DOHH2 (cell line): ENCODE results near the gene CRTAP.
A peak's percentile ranks its signal among the peaks of the same experiment; 100 is the strongest.

Source experiments
- H3F3A ChIP-seq: fragments of 200-600 bp; sonication (generic), shearing (Covaris generic); 2 replicates; pipeline ENCODE4 v1.6.0; 2016; ENCODE audit warnings: antibody characterized with exemption, mild to moderate bottlenecking; ENCODE audit not compliant: control insufficient read depth, insufficient read depth
- H3K27ac ChIP-seq: fragments of 200-600 bp; sonication (generic); 2 replicates; pipeline ENCODE4 v1.5.1; 2014; ENCODE audit warnings: low read depth, mild to moderate bottlenecking, low read length, moderate library complexity
- H3K27me3 ChIP-seq: fragments of 200-600 bp; sonication (generic); 2 replicates; pipeline ENCODE4 v1.6.1; 2014; ENCODE audit warnings: mild to moderate bottlenecking, low read length, mixed read lengths; ENCODE audit not compliant: control insufficient read depth
- H3K36me3 ChIP-seq: fragments of 200-600 bp; sonication (generic); 2 replicates; pipeline ENCODE4 v1.6.1; 2014; ENCODE audit warnings: mild to moderate bottlenecking, low read length, moderate library complexity, mixed read lengths; ENCODE audit not compliant: control insufficient read depth
- H3K4me1 ChIP-seq: fragments of 200-600 bp; sonication (generic); 2 replicates; pipeline ENCODE4 v1.6.1; 2014; ENCODE audit warnings: mild to moderate bottlenecking, low read length, mixed read lengths; ENCODE audit not compliant: control insufficient read depth
- H3K4me2 ChIP-seq: fragments of 200-600 bp; sonication (generic); 2 replicates; pipeline ENCODE4 v1.6.0; 2014; ENCODE audit warnings: mild to moderate bottlenecking, low read length, moderate library complexity
- H3K4me3 ChIP-seq: fragments of 200-600 bp; sonication (generic); 2 replicates; pipeline ENCODE4 v1.5.1; 2014; ENCODE audit warnings: mild to moderate bottlenecking, low read length, mixed read lengths
- H3K79me2 ChIP-seq: fragments of 200-600 bp; sonication (generic); 2 replicates; pipeline ENCODE4 v1.6.1; 2014; ENCODE audit warnings: mild to moderate bottlenecking, low read length, mixed read lengths; ENCODE audit not compliant: control insufficient read depth
- H3K9me2 ChIP-seq: fragments of 200-600 bp; sonication (generic); replicated peaks from 2 replicates; pipeline ENCODE4 v1.6.1; 2014; ENCODE audit warnings: mild to moderate bottlenecking, low read length, mixed read lengths; ENCODE audit not compliant: control insufficient read depth
- H3K9me3 ChIP-seq: fragments of 200-600 bp; sonication (generic); 2 replicates; pipeline ENCODE4 v1.6.1; 2014; ENCODE audit warnings: antibody characterized with exemption, low read length, mixed read lengths; ENCODE audit not compliant: control insufficient read depth, insufficient read depth
- H4K20me1 ChIP-seq: fragments of 200-600 bp; sonication (generic); 2 replicates; pipeline ENCODE4 v1.6.0; 2014; ENCODE audit warnings: low read depth, mild to moderate bottlenecking, antibody characterized with exemption, low read length, moderate library complexity; ENCODE audit not compliant: control insufficient read depth, insufficient read depth
- EZH2phosphoT487 ChIP-seq: fragments of 200-600 bp; sonication (generic); IDR thresholded peaks from 2 replicates; pipeline ENCODE4 v1.6.1; 2017; ENCODE audit warnings: borderline replicate concordance, mild to moderate bottlenecking, antibody characterized with exemption, low read length, moderate library complexity, mixed read lengths
- TF ChIP-seq, protein P1 (sequence below): fragments of 200-600 bp; sonication (generic); IDR thresholded peaks from one replicate; pipeline ENCODE4 v1.5.1; 2014; ENCODE audit warnings: antibody characterized with exemption, mild to moderate bottlenecking, low read depth, low read length; ENCODE audit not compliant: poor library complexity, severe bottlenecking

The CRTAP gene

DNA sequence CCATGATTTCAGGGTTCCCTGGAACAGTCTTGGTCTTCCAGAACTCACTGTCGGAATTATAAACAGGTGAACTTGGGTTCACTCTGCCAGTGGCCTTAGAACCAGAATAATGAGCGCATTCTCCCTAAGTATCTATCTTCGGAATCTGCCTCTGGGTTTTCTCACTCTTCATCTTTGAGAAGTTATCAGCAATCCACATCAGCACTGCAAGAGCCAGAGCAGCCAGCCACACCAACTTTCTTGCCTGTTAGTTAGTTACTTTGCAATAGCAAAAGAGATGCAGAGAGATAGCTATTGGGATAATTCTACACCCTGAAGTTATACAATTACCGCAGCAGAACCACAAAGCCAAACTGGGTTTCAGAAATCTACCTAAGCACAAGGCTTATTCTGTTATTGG is 42.6 kb upstream of the CRTAP start:
- no peak for TF ChIP-seq EZH2phosphoT487
- TF ChIP-seq, protein P1, sequence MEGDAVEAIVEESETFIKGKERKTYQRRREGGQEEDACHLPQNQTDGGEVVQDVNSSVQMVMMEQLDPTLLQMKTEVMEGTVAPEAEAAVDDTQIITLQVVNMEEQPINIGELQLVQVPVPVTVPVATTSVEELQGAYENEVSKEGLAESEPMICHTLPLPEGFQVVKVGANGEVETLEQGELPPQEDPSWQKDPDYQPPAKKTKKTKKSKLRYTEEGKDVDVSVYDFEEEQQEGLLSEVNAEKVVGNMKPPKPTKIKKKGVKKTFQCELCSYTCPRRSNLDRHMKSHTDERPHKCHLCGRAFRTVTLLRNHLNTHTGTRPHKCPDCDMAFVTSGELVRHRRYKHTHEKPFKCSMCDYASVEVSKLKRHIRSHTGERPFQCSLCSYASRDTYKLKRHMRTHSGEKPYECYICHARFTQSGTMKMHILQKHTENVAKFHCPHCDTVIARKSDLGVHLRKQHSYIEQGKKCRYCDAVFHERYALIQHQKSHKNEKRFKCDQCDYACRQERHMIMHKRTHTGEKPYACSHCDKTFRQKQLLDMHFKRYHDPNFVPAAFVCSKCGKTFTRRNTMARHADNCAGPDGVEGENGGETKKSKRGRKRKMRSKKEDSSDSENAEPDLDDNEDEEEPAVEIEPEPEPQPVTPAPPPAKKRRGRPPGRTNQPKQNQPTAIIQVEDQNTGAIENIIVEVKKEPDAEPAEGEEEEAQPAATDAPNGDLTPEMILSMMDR = no peak
- H3K4me2 ChIP-seq = no peak overlapping the region
- peaks cover 2% of the 10 kb centered on the region; the same call in 1 of the 2 replicates for H3K36me3 ChIP-seq
- H3K4me3 ChIP-seq = no peak overlapping the region
- H4K20me1 ChIP-seq = no peaks in the 10 kb centered on the region
- no peaks in the 10 kb centered on the region for H3K9me3 ChIP-seq
- no peaks in the 10 kb centered on the region for H3F3A ChIP-seq
- H3K27ac ChIP-seq = no peak overlapping the region
- no peaks in the 10 kb centered on the region for H3K27me3 ChIP-seq
- no peaks in the 10 kb centered on the region for H3K9me2 ChIP-seq
- H3K4me1 ChIP-seq = no peaks in the 10 kb centered on the region
- no peaks in the 10 kb centered on the region for H3K79me2 ChIP-seq

DNA sequence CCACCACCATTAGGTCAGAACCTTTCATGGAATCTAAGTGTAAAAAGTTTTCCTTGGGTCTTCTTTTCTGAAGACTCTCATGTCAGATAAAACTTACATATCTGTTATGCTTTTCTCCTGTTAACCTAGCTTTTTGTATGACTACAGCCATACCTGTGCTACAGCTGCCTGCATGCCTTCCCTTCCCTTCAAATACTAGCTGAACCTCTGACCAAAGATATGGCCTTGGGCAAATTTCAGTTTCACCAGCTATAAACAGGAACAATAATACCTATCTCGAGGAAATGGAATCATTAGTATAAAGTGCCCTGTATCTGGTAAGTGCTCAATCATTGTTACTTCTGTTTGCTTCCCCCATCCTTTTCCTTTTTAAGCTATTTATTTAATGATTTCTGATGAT is 41.9 kb upstream of the CRTAP start:
- Histone ChIP-seq H4K20me1 (no peaks in the 10 kb centered on the region), H3K36me3 (peaks cover 2% of the 10 kb centered on the region; the same call in 1 of the 2 replicates)

DNA sequence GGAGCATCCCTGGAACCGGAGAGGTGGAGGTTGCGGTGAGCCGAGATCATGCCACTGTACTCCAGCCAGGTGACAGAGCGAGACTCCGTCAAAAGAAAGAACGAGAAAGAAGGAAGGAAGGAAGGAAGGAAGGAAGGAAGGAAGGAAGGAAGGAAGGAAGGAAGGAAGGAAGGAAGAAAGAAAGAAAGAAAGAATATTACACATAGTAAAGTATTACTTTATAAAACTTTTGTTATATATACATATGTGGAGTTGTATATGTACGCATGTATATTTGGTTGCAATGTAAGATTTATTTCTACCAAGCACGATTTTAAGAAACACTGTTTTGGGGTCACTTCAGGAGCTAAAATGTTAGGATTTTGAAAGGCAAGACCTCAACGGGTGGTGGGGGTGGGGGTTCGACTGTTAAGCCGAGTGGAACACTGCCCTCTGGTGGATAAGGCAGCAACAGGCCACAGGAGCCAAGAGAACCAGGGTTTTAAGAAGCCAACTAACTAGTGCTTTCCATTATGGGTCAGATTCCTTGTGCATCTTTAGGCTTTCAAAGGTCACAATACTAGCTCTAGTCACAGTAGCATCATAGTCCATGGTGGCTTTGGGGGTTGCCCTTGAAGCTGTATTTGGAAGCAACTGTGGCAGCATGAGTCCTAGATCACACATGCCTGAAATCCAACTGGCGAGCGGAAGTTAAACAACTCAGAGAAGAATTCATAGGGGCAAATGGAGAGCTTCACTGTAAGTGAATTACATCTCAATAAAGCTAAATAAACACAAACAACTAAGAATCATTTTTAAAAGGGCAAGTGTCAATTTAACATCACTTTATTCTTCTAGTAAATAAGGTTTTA is 39.4 kb upstream of the CRTAP start:
- no peak overlapping the region for H3K4me3 ChIP-seq
- no peaks in the 10 kb centered on the region for H3K9me3 ChIP-seq
- H3K27ac ChIP-seq = no peak overlapping the region
- H3F3A ChIP-seq = no peaks in the 10 kb centered on the region
- H3K36me3 ChIP-seq = peaks cover 2% of the 10 kb centered on the region; the same call in 1 of the 2 replicates
- H4K20me1 ChIP-seq = no peaks in the 10 kb centered on the region
- TF ChIP-seq EZH2phosphoT487 = no peak
- TF ChIP-seq, protein P1 = peak; percentile 96
- no peak overlapping the region for H3K4me2 ChIP-seq
- H3K4me1 ChIP-seq = no peaks in the 10 kb centered on the region
- no peaks in the 10 kb centered on the region for H3K79me2 ChIP-seq
- no peaks in the 10 kb centered on the region for H3K27me3 ChIP-seq
- no peaks in the 10 kb centered on the region for H3K9me2 ChIP-seq

More for the DNA sequence above, 41.9 kb upstream of the CRTAP start:
- TF ChIP-seq, protein P1 = no peak
- TF ChIP-seq EZH2phosphoT487 = no peak
- Histone ChIP-seq H3K27me3 (no peaks in the 10 kb centered on the region), H3K4me2 (no peak overlapping the region), H3K9me3 (no peaks in the 10 kb centered on the region), H3K9me2 (no peaks in the 10 kb centered on the region), H3F3A (no peaks in the 10 kb centered on the region), H3K4me3 (no peak overlapping the region), H3K4me1 (no peaks in the 10 kb centered on the region), H3K27ac (no peak overlapping the region), H3K79me2 (no peaks in the 10 kb centered on the region)
